ENCODE measurements around the gene MSH4. TPM values are rescaled to one million over a fixed set of nuclear protein-coding genes. Genes with fewer than 3 reads are reported as not detected.
"Not testable (repeated sequence)": the region's sequence is repeated elsewhere in the genome, so short reads cannot be mapped to it uniquely, and the experiment has no call there.

Gene MSH4
- polyA plus RNA-seq, 1 donor, result 0.60 TPM

- DNase-seq, result no peak
These were observed 135.6 kb downstream of the MSH4 start, which contains the start of gene ASB17 for GRCh38 chr1:75932304-75932703. Gene ASB17, minus strand, starts transcription at chr1:75932404. Its CDS starts 113 bp downstream, at chr1:75932291.

GRCh38 chr1:75937034-75937433, 140.4 kb downstream of the MSH4 start:
- DNase-seq, result no peak

GRCh38 chr1:75943037-75943436, 146.4 kb downstream of the MSH4 start:
- DNase-seq, result not testable (repeated sequence)

- no peak for DNase-seq
These were observed 153.5 kb downstream of the MSH4 start for GRCh38 chr1:75950176-75950575.

GRCh38 chr1:75952016-75952415, 155.3 kb downstream of the MSH4 start:
- DNase-seq, result no peak

- peak; percentile 10 for DNase-seq
These were observed 156.8 kb downstream of the MSH4 start for GRCh38 chr1:75953461-75953860.

GRCh38 chr1:75954586-75954985, 157.9 kb downstream of the MSH4 start:
- no peak for DNase-seq

Other genes starting within 250 kb of the MSH4 start
- 16.4 TPM for gene SLC44A5, start 185.8 kb upstream of the MSH4 start, polyA plus RNA-seq (ENCODE audit: insufficient read length)
- gene ACADM, start 72.2 kb upstream of the MSH4 start, polyA plus RNA-seq (ENCODE audit: insufficient read length), result 147 TPM
- 107 TPM for gene RABGGTB, start 10.6 kb upstream of the MSH4 start, polyA plus RNA-seq (ENCODE audit: insufficient read length)
- not detected for gene ASB17, start 135.5 kb downstream of the MSH4 start, polyA plus RNA-seq (ENCODE audit: insufficient read length)

Data from left kidney (tissue), 2 donors.